Testis (tissue), 2 donors: ENCODE data around the gene NFATC1.

Experiments
- CTCF ChIP-seq, 3 experiments: fragments of 450-650 bp in 2 of 3; fragments of 200-600 bp in 1 of 3; sonication (generic) in 1 of 3; IDR thresholded peaks; one replicate each; pipeline ENCODE4 v1.5.1; 2016 to 2019; ENCODE audit warnings: antibody characterized with exemption in 3 of 3, mild to moderate bottlenecking in 2 of 3, moderate library complexity in 1 of 3
- POLR2A ChIP-seq: fragments of 450-650 bp; IDR thresholded peaks from one replicate; pipeline ENCODE4 v1.6.1; 2017; ENCODE audit warnings: antibody characterized with exemption, mild to moderate bottlenecking, moderate library complexity

- TF ChIP-seq POLR2A (no peak), CTCF (IDR thresholded peaks at IDR 0.05) (no peak)
These were observed 98.1 kb downstream of the NFATC1 start for GRCh38 chr18:79493801-79494211.
